Measurements from ENCODE around the gene PODNL1. TPM values are rescaled to one million over a fixed set of nuclear protein-coding genes. Genes with fewer than 3 reads are reported as not detected.

Gene PODNL1
- total and polyA plus RNA-seq, 2 of the 8 experiments (the other 6 are each of a cell fraction or from before 2014, with no cell fraction given), result 1.0 to 1.5 TPM

DNA sequence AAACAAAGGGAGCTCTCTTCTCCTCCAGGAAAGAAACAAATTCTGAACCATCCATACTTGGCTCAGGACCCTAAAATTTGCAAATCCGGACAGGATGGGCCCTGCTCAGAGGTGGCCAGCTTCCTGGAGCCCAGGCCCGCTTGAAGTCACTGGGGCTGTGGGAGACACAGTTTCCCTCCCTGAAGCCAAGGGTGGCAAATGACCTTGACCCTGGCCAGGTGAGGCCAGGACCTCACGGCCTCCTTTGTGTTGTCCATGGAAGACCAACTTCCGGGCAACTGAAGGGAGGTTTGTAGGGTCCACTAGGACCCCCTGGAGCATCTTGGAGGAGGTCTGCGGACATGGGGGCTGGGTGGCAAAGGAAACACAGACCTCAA is 55.8 kb downstream of the PODNL1 start:
- H2BK120ac ChIP-seq (replicated peaks; ENCODE audit: low read depth, low read length), result no peak overlapping the region
- no peaks in the 10 kb centered on the region for H3K9me3 ChIP-seq (ENCODE audit: insufficient read depth in 2 of 2, low read depth in 1 of 2, low read length in 1 of 2)
- no peak overlapping the region for H3K56ac ChIP-seq (replicated peaks; ENCODE audit: insufficient read length, low read depth, low read length)
- peak overlapping the region; percentile 88 for H4K91ac ChIP-seq (replicated peaks; ENCODE audit: insufficient read length, low read length)
- no peak overlapping the region for H3K4me2 ChIP-seq (ENCODE audit: insufficient read depth in 1 of 2, low read depth in 2 of 2, low read length in 2 of 2)
- peak overlapping the region; percentile 72; the same call in 1 of the 2 replicates for H2BK15ac ChIP-seq (ENCODE audit: low read length)
- FAIRE-seq (no peak), DNase-seq (ENCODE audit: low read depth in 1 of 2, low spot score in 2 of 2) (no peak)
- no peak overlapping the region for H3K4me3 ChIP-seq (ENCODE audit: extremely low read depth in 1 of 4, insufficient read depth in 2 of 4, low read depth in 3 of 4, low read length in 4 of 4)
- H2BK5ac ChIP-seq (ENCODE audit: low read depth, low read length), result no peak overlapping the region
- no peak overlapping the region for H2BK12ac ChIP-seq (ENCODE audit: low read depth, low read length)
- POLR2A ChIA-PET (ENCODE audit: partially characterized antibody), result interaction anchor here (1.1 to 3.3 kb wide), 8 partner anchors 24 to 191 kb away, joined by 4 to 13 read pairs (median 6); partner anchors contain the start of genes BRME1, CC2D1A, DCAF15 and MISP3
- no peak overlapping the region for H3K18ac ChIP-seq (ENCODE audit: extremely low read depth, low read length)
- 88% methylated on average over 5 of the region's 5 CpGs; no CpG with 5 or more reads in 1 of the 2 experiments for WGBS, 2 experiments (ENCODE audit: extremely low coverage in 1 of 2, insufficient coverage in 1 of 2, insufficient read length in 1 of 2, insufficient replicate concordance in 2 of 2, low coverage in 1 of 2, low lambda C conversion rate in 2 of 2, missing lambda C conversion rate in 1 of 2)
- H4K20me1 ChIP-seq (replicated peaks in 1 of 2; ENCODE audit: control insufficient read depth in 1 of 2, insufficient read depth in 2 of 2, low read length in 2 of 2), result no peaks in the 10 kb centered on the region
- no peaks in the 10 kb centered on the region for H3K79me1 ChIP-seq (ENCODE audit: low read depth, low read length)
- CTCF ChIA-PET (ENCODE audit: partially characterized antibody), result interaction anchor here (0.6 to 8.7 kb wide), 17 partner anchors 9 to 254 kb away, joined by 3 to 76 read pairs (median 8); partner anchors contain the start of genes ASF1B, DCAF15, MISP3 and PALM3
- H3K27me3 ChIP-seq (replicated peaks in 1 of 4; ENCODE audit: control insufficient read depth in 3 of 4, extremely low read depth in 1 of 4, insufficient read depth in 3 of 4, low read length in 3 of 4), result peaks cover 0 to 3% (median 0%) of the 10 kb centered on the region in 4 experiments; a peak in 2 of 7 replicates
- no peaks in the 10 kb centered on the region for H3K36me3 ChIP-seq (ENCODE audit: control insufficient read depth in 2 of 4, insufficient read depth in 4 of 4, low read length in 3 of 4)
- peaks cover 6 to 23% (median 16%) of the 10 kb centered on the region in 4 experiments for H3K4me1 ChIP-seq (replicated peaks in 1 of 4; ENCODE audit: control insufficient read depth in 3 of 4, insufficient read depth in 4 of 4, low read length in 3 of 4)
- no peak overlapping the region for H2BK20ac ChIP-seq (ENCODE audit: low read length)
- no peak overlapping the region for H4K5ac ChIP-seq (ENCODE audit: insufficient read length, low read depth, low read length)
- no peaks in the 10 kb centered on the region for H3K23me2 ChIP-seq (ENCODE audit: low read depth, low read length)
- no peak overlapping the region for H2AFZ ChIP-seq (ENCODE audit: low read length)
- H3K79me2 ChIP-seq (ENCODE audit: control insufficient read depth in 1 of 2, insufficient read depth in 2 of 2, low read length in 2 of 2), result no peaks in the 10 kb centered on the region
- no peak overlapping the region for H3K27ac ChIP-seq (ENCODE audit: low read depth, low read length)
- no peak overlapping the region for H3K4ac ChIP-seq (replicated peaks; ENCODE audit: insufficient read length, low read depth, low read length)
- H4K8ac ChIP-seq (ENCODE audit: extremely low read depth, insufficient read depth, low read length), result no peak overlapping the region; the same call in 1 of the 2 replicates
- no peak overlapping the region for H3K23ac ChIP-seq (ENCODE audit: insufficient read length)
- no peak overlapping the region for H3K9ac ChIP-seq (replicated peaks in 1 of 4; ENCODE audit: extremely low read depth in 1 of 4, low read depth in 3 of 4, low read length in 3 of 4)
- no peak overlapping the region for H2AK5ac ChIP-seq (ENCODE audit: low read depth, low read length)
- H3K14ac ChIP-seq (ENCODE audit: insufficient read length), result no peak overlapping the region

Measured in H1 (cell line).